Stimulated activated memory B cell treated with anti-CD40 and anti-IgM and Interleukin-4, amounts not matched to agents 10 μg/mL and 1 μg/mL and 100 μg/mL, for 72 hours (primary cell): Measurements from ENCODE around the gene TNIP1.

Experiments
- ATAC-seq: fragments of 150-1000 bp; cut with Tn5 transposase; 2 replicates; pipeline ENCODE4 v1.10.0; 2021
- H3K27ac Mint-ChIP-seq: one replicate; pipeline ENCODE4 v1.8.0; 2022; ENCODE audit warnings: mild to moderate bottlenecking, mixed read lengths
- H3K27me3 Mint-ChIP-seq: one replicate; pipeline ENCODE4 v1.8.0; 2022; ENCODE audit warnings: mixed read lengths
- H3K36me3 Mint-ChIP-seq: one replicate; pipeline ENCODE4 v1.8.0; 2022; ENCODE audit warnings: mixed read lengths
- H3K4me1 Mint-ChIP-seq: one replicate; pipeline ENCODE4 v1.8.0; 2022; ENCODE audit warnings: mixed read lengths
- H3K4me3 Mint-ChIP-seq: one replicate; pipeline ENCODE4 v1.8.0; 2022; ENCODE audit warnings: mild to moderate bottlenecking, moderate library complexity, mixed read lengths
- H3K9me3 Mint-ChIP-seq: one replicate; pipeline ENCODE4 v1.8.0; 2022; ENCODE audit warnings: mixed read lengths

TNIP1 gene

DNA sequence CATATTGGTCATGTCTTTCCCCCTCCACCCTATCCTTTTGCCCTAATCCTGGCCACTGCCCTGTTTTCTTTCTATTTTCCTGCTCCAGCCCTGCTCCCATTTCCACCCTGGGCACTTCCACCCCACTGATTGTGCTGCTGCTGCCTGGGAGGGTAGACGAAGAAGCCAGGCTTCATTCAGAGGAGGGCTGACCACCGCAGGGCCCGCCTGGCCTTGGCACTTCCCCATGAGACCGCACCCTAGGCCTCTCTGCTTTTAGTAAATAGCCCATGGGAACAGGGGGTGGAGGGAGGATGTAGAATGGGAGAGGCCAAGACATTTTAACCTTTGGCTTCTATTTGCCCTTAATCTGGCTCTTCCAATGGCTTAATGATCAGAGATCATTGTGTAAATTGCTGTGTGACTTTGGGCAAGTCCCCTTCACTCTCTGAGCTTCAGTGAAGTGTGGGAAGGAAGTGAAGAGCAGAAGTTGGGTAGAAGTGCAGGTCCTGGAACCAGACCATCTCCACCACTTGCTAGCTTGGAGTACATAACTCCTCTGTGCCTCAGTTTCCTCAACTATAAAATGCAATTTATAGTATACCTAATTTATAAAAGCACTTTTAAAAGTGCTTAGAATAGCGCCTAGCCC is 74.0 kb downstream of the TNIP1 start:
- Mint-ChIP-seq H3K27me3 (peaks cover 13% of the 10 kb centered on the region), H3K36me3 (no peaks in the 10 kb centered on the region), H3K27ac (no peak overlapping the region), H3K4me1 (no peaks in the 10 kb centered on the region), H3K4me3 (no peak overlapping the region), H3K9me3 (no peaks in the 10 kb centered on the region)
- no peak for ATAC-seq

DNA sequence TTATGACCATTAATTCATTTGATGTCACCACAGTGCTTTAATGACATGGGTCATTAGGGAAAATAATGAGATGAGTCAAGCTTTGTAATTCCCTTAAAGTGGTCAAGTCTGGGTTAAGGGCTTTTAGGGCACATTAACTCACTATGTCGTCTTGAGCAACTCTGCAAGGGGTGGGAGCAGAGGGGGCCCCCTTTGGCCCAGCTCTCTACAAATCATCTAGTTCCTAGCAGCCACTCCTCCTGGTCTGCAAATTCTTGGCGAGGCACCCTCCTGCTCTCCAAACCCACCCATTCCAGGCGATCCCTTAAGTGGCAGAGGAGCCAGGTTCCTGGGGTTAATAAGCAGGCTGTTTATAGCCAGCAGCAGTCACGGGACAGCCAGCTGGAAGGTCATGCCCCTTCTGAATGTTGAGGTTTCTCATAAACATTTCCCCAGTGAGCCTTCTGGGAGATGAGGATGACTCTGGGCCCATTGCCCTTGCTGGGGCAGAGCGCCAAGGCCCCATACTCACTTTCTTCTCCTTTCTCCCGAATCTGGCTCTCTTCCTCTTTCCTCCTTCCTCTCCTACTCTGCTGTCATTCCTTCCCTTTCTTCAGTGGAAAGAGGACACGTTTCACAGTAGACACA is 74.8 kb downstream of the TNIP1 start:
- Mint-ChIP-seq H3K36me3 (no peaks in the 10 kb centered on the region), H3K27me3 (peaks cover 13% of the 10 kb centered on the region), H3K9me3 (no peaks in the 10 kb centered on the region), H3K27ac (no peak overlapping the region), H3K4me1 (no peaks in the 10 kb centered on the region), H3K4me3 (no peak overlapping the region)
- ATAC-seq = no peak

DNA sequence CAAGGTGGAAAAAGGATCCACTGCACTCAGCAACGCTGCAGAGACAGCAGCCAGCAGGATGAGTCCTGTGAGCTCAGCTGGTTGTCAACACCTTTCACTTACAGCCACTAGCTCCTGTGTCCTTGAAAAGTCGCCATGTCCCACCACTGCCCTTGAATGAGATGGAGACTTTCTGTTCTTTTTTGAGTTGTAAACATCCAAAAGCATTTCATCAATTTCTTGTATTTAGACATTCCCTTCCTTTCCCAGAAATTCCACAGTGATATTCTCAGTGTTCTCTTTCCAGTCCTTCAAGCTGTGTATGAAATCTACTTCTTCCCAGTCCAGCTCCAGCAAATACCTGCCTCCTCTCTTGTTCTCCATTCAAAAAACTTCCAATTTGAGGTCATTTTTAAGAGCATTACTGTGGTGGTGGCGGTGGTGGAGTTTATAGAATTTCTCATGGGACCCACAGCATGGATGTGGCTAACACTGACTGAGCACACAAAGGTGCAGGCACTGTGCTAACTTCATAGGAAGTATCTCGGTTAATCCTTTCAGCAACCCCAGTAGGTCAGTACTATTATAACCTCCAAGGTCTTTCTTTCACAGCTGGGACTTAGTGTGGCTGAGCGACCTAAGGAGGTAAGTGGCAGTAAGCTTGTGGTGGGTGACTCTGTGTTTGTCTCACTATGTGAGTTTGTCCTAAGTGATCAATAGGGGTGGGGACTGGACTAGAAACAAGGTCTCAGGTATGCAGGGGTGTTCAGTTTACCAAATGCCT is 75.5 kb downstream of the TNIP1 start:
- Mint-ChIP-seq H3K27me3 (peaks cover 13% of the 10 kb centered on the region), H3K4me3 (no peak overlapping the region), H3K27ac (no peak overlapping the region), H3K9me3 (no peaks in the 10 kb centered on the region), H3K36me3 (no peaks in the 10 kb centered on the region), H3K4me1 (no peaks in the 10 kb centered on the region)
- ATAC-seq = no peak

DNA sequence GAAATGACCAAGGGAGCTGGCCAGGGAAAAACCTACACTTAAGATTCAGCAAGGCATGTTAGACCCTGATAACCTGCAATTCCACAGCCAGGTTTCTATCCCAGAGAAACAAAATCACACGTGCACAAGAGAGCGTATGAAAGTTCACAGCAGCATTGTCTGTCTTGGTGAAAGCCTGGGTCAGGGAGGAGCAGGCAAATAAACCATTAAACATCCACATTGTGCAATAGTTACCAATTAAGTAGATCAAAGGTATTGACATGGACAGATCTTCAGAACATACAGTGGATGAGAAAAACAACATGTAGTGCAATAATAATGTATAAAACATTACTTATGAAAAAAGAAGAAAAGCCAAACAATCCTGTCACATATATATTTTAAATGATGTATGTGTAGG is 76.3 kb downstream of the TNIP1 start:
- Mint-ChIP-seq H3K4me1 (no peaks in the 10 kb centered on the region), H3K27me3 (peaks cover 13% of the 10 kb centered on the region), H3K27ac (no peak overlapping the region), H3K9me3 (no peaks in the 10 kb centered on the region), H3K36me3 (no peaks in the 10 kb centered on the region), H3K4me3 (no peak overlapping the region)
- no peak for ATAC-seq

DNA sequence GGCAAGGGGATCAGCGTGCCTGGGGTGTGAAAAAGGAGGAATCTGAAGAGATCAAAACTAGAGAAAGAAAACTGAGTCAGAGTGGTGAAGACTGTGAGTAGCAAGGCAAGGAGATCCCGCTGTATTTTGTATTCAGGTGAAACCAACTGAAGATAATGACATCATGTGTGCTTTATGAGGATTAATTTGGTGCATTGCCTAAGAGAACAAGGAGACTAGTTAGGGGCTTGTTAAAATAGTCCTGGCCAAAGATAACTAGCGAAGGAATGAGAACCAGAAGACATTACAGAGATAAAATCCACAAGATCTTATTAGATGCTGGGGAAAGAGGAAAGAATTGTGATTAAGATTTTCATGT is 77.4 kb downstream of the TNIP1 start:
- Mint-ChIP-seq H3K27me3 (peaks cover 13% of the 10 kb centered on the region), H3K36me3 (no peaks in the 10 kb centered on the region), H3K4me1 (no peaks in the 10 kb centered on the region), H3K27ac (no peak overlapping the region), H3K4me3 (no peak overlapping the region), H3K9me3 (no peaks in the 10 kb centered on the region)
- no peak for ATAC-seq

DNA sequence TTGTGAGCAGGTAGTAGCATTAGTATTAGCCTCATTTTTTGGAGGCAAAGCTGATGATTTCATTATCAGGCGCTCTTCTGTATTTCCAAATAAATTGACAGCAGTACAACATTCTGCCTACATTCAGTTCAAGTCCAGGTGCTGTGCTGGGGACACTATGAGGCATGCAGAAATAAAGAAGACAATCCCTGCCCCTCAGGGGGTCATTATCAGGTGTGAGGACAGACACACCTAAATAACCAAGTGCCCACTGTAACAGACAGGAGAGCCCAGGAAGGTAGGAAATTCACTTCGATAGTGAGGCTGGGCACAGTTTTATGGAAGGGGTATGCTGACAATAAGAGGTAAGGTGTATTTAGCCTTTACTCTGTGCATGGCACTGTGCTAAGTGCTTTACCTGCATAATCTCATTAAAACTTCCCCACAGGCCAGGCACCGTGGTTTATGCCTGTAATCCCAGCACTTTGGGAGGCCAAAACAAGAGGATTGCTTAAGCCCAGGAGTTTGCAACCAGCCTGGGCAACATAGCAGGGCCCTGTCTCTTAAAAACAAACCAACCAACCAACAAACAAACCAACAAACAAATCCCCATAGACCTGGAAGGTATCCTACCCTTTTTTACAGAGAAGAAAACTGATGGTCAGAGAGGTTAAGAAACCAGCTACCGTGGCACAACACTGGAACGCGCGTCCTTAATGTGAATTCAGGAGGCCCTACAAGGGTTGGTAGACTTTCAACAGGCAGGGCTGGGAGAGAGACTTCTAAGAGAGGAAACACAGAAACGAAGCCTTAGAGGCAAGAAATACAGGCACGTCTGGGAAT is 77.9 kb downstream of the TNIP1 start:
- Mint-ChIP-seq H3K36me3 (no peaks in the 10 kb centered on the region), H3K27ac (no peak overlapping the region), H3K4me3 (no peak overlapping the region), H3K27me3 (peaks cover 13% of the 10 kb centered on the region), H3K9me3 (no peaks in the 10 kb centered on the region), H3K4me1 (no peaks in the 10 kb centered on the region)
- no peak for ATAC-seq

DNA sequence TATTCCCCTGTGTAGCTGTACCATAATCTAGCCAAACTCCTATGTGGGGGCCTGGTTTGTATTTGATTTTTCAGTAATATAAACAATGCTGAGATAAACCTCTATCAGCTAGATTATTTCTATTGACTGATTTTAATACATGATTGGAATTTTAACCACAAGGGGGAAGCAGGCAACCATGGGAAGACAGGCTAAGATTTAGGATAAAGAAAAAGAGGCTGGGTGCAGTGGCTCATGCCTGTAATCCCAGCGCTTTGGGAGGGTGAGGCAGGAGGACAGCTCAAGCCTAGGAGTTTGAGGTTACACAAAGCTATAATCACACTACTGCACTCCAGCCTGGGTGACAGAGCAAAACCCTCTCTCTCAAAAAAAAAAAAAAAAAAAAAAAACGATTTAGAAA is 78.6 kb downstream of the TNIP1 start:
- Mint-ChIP-seq H3K9me3 (no peaks in the 10 kb centered on the region), H3K27ac (no peak overlapping the region), H3K4me1 (no peaks in the 10 kb centered on the region), H3K36me3 (peaks cover 4% of the 10 kb centered on the region), H3K4me3 (no peak overlapping the region), H3K27me3 (peaks cover 13% of the 10 kb centered on the region)
- no peak for ATAC-seq

DNA sequence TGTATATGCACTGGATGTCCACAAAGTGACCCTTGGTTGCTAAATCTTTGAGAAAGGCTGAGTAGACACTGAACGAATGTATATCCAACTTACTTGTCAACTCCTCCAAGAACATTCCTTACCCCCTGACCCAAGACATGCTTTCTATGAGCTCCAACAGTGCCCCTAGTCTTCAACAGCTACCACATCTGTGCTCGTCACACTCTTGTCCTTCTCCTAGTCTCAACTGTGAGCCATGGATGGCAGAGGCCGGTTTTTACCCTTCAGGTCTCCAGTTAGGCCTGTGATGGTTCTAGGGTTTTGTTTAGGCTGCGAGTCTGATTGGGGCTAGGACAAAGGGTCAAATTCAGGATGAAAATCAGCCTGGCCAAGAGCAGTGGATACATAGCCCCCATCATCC is 79.4 kb downstream of the TNIP1 start:
- peaks cover 5% of the 10 kb centered on the region for H3K36me3 Mint-ChIP-seq
- no peaks in the 10 kb centered on the region for H3K4me1 Mint-ChIP-seq
- no peak for ATAC-seq
- H3K27me3 Mint-ChIP-seq = peaks cover 13% of the 10 kb centered on the region
- H3K27ac Mint-ChIP-seq = no peak overlapping the region
- H3K9me3 Mint-ChIP-seq = no peaks in the 10 kb centered on the region
- no peak overlapping the region for H3K4me3 Mint-ChIP-seq

DNA sequence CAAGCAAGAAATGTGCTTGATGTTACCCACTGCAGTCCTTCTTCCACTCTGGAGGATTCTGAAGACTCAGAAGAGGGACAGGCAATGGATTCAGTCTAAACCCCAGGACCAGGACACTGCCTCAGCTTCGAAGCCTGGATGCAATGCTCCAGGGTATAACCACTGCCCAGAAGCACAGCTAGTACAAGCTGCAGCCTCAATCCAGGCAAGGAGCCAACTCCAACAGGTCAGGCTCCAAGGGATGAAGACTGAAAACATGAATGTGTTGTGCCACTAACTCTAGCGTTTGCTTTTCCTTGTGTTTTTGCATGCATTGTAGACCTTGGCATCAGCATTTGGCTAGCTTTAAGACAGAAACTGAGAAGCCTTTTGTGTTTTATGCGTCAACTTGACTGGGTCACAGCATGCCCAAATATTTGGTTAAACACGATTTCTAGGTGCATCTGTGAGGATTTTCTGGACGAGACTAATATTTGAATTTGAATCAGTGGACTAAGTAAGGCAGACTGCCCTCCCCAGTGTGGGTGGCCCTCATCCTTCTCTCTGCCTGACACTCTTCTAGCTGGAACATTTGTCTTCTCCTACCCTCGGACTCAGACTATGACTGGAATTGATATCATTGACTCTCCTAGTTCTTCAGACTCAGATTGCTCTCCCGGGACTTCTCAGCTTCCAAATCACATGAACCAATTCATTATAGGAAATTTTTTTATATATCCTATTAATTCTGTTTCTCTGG is 81.0 kb downstream of the TNIP1 start:
- Mint-ChIP-seq H3K4me3 (no peak overlapping the region), H3K27me3 (peaks cover 13% of the 10 kb centered on the region), H3K4me1 (no peaks in the 10 kb centered on the region), H3K36me3 (peaks cover 5% of the 10 kb centered on the region), H3K9me3 (peaks cover 4% of the 10 kb centered on the region), H3K27ac (no peak overlapping the region)
- ATAC-seq = no peak

DNA sequence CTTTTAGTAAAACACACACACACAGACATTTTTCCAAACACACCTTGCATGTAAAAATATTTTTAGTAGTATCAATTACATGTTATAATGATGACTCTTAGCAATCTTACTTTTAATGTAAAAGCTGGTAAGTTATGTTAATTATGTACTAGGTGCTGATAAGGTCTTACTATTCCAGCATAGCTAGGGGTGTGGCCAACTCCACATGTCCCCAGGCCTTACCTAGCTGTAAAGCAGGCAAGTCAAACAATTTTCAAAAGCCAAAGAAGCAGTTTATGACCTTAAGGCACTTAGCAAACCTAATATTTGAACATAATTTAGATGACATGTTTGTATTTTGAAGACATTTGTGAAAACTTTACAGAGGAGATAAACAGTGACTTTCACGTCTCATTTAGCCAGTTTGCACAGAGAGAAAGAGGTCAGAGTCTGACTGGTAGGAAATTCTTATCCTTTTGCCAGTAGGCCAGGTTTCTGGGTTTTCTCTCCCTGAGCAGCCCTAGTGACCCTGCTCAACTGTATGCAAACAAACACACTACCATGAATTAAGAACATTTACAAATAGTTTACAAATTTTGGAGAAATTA is 86.9 kb downstream of the TNIP1 start:
- peaks cover 22% of the 10 kb centered on the region for H3K9me3 Mint-ChIP-seq
- no peak overlapping the region for H3K27ac Mint-ChIP-seq
- no peaks in the 10 kb centered on the region for H3K4me1 Mint-ChIP-seq
- H3K27me3 Mint-ChIP-seq = no peaks in the 10 kb centered on the region
- H3K36me3 Mint-ChIP-seq = peaks cover 21% of the 10 kb centered on the region
- no peak for ATAC-seq
- no peak overlapping the region for H3K4me3 Mint-ChIP-seq

DNA sequence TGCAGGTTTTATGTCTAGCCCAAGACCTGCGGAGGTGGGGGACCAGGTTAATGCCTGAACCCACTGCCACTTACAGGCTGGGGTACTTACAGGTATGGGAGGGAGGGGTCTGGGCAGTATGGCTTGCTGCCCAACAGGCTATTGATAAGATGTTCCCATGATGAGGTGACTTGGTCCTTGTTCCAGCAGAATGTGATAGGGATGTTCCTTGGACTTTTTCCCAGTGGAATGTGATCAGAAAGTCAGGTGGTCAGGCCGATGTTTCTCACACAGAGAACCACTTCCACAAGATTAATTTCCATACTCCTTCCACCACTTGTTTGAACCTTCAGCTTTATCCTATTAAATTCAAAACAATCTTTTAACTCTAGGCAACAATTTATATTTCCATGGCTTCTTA is 87.4 kb downstream of the TNIP1 start:
- no peaks in the 10 kb centered on the region for H3K27me3 Mint-ChIP-seq
- ATAC-seq = no peak
- no peaks in the 10 kb centered on the region for H3K4me1 Mint-ChIP-seq
- H3K4me3 Mint-ChIP-seq = no peak overlapping the region
- peaks cover 22% of the 10 kb centered on the region for H3K9me3 Mint-ChIP-seq
- H3K36me3 Mint-ChIP-seq = peaks cover 21% of the 10 kb centered on the region
- no peak overlapping the region for H3K27ac Mint-ChIP-seq

DNA sequence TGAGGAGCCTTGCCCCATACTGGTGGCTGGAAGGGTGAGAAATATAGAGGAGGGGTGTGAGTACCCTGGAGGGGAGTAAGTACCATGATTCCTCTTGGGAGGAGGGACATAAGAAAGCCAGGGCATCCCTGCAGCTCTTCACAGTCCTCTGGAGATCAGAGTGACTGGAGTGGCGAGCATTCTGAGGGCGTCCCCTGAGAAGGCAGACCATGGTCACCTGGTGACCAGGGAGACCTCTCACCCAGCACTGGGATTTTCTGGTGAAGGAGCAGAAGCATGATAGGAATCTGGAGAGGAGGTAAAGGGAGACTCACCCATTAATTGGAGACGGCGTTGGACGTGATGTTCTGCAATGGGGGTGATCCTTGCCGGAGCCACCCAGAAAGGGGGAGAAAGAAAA is 88.1 kb downstream of the TNIP1 start:
- H3K27me3 Mint-ChIP-seq = no peaks in the 10 kb centered on the region
- peaks cover 22% of the 10 kb centered on the region for H3K9me3 Mint-ChIP-seq

DNA sequence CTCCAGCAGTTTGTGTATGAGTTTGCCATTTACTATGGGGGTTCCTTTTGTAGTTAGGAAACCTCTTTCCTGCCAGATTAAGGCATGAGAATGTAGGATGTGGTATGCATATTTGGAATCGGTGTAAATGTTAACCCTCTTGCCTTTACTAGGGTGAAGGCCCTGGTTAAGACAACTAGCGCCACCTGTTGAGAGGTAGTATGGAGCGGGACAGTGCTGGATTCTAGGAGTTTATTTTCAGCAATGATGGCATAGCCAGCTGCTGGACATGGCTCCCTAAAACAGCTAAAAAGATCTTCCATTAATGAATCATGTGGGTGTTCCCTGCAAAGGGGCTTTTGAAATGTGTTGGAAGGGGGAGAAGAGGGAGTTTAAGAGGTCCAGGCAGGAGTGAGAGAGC is 91.1 kb downstream of the TNIP1 start:
- ATAC-seq = no peak
- Mint-ChIP-seq H3K4me1 (no peaks in the 10 kb centered on the region), H3K9me3 (peaks cover 18% of the 10 kb centered on the region), H3K36me3 (peaks cover 16% of the 10 kb centered on the region), H3K4me3 (no peak overlapping the region), H3K27ac (no peak overlapping the region), H3K27me3 (no peaks in the 10 kb centered on the region)

More for the DNA sequence above, 88.1 kb downstream of the TNIP1 start:
- ATAC-seq = no peak
- no peaks in the 10 kb centered on the region for H3K4me1 Mint-ChIP-seq
- no peak overlapping the region for H3K27ac Mint-ChIP-seq
- H3K4me3 Mint-ChIP-seq = no peak overlapping the region
- peaks cover 21% of the 10 kb centered on the region for H3K36me3 Mint-ChIP-seq

DNA sequence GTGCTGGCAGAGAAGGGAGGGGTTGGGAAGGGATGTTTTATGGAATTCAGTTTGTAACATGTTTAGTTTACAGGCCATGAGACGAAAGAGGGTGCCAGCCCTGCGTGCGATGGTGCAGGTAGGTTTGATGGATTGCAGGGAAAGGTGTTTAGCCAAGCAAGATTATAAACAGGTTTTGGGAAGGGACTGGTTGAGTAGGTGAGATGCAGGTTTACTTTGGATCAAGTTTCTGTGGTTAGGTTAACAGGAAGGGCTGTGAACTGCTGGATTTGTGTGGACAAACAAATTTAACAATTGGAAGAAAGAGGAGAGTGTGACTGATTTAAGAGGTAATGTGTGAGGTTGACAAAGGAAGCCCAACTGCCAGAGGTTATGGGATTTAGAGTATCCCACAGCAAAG is 93.1 kb downstream of the TNIP1 start:
- Mint-ChIP-seq H3K4me3 (no peak overlapping the region), H3K9me3 (peaks cover 12% of the 10 kb centered on the region), H3K27me3 (peaks cover under 1% of the 10 kb centered on the region), H3K4me1 (no peaks in the 10 kb centered on the region), H3K36me3 (peaks cover 12% of the 10 kb centered on the region), H3K27ac (no peak overlapping the region)
- ATAC-seq = no peak
